ENCODE results near the gene ADGRG1.

Gene ADGRG1

DNA sequence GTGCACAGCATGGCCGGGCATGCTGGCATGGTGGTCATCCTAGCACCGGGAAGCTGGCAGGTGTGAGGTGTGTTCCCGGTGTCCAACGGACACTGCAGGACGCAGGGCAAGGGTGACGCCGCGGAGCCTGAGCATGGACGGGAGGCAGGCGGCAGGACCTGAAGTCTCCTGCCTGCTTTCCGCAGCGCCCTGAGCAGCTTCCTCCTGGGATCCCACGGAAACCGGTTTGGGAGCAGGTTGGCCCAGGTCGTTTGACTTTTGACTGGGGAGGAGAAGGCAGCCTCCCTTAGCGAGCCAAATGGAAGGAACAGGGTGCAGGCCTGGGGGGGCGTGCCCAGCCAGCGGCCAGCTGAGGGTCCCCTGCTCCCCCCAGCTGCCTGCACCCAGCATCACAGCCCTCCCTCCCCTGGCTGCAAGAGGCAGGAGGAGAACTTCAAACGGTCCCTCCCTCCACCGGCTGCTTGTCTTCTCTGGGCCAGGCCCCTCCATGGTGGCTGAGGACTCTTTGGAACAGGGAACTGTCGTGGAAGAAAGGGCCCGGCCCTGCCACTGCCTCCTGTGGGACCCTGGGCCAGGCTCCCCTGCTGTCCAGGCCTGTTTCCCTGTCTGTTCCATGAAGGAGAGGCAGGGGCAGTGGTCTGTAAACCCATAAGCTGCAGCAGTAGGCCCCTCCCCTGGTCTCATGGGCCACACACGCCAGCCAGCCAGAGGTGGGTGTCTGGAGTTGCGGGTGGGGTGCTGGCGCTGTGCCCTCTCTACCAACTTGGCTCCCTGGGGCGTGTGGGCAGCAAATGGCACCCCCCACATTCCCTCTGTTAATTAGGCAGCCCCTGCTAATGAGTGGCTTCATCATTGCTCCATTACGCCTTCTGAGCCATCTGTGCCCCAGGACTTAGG, 7.8 kb upstream of the ADGRG1 start:
- no peak for DNase-seq (ENCODE audit: low spot score)

DNA sequence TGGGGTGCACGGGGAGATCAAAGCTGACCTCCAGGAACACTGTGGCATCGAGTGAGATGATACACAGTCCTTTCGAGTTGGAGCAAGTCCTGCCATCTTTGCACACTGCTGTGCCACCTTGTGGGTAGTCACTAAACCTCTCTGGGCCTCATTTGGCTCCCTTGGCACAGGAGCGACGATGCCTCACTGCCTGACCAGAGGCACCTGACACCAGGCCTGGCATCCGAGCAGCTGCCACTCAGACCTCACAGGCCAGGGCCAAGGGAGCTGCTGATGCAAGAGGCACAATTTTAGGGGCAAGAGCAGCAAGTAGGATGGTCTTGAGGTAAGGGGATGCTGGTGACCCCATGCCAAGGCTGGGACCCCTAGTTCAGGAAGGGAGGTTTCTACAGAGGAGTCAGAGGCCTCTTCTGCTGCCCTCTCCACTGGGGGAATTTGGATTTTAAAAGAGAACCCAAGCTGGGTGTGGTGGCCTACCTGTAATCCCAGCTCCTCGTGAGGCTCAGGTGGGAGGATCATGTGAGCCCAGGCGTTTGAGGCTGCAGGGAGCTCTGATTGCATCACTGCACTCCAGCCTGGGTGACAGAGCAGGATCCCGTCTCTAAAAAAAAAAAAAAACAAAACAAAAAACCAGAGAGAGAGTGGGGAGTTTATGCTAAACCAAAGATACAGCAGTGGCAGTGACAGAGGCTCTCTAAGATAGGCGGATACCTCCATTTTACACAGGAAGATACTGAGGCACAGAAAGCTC, 6.7 kb upstream of the ADGRG1 start:
- no peak for DNase-seq (ENCODE audit: low spot score)

DNA sequence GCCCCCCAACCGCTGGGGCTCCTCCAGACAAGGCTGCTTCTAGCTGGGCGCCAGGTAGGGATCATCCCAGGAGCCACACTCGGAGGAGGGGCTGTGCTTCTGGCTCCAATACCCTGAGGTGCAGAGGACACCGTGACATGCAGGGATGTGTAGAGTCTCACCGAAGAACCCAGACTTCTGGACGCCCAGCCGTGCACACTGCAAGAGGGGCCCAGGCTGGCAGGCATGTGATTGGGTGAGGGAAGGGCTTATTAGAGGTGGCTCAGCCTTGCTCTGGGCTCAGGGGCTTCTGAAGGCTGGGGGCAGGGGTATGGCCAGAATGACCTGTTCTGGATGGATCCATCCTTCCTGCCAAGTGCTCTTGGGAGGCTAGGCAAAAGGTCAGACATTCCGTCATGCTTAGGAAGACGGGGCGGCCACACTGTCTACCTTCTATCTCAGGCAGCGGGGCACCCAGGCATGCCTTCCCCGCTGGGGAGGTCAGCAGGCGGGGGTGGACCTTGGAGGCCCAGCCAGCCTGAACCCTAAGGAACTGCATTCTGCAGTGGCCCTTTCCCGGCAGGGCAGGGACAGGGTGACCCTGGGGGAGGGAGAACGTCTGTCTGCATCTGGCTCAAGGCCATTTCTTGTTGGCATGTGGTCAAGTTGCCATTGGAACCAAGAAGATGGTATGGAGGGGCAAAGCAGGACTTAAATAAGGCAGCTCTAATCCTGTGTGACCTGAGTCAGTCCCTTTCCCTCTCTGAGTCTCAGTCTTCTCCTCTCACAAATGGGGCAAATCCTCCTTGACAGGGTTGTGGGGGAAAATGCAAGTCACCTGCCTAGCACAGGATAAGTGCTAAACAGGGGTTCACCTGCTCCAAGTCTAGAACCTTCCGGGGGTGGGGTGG, 5.8 kb upstream of the ADGRG1 start:
- no peak for DNase-seq (ENCODE audit: low spot score)

DNA sequence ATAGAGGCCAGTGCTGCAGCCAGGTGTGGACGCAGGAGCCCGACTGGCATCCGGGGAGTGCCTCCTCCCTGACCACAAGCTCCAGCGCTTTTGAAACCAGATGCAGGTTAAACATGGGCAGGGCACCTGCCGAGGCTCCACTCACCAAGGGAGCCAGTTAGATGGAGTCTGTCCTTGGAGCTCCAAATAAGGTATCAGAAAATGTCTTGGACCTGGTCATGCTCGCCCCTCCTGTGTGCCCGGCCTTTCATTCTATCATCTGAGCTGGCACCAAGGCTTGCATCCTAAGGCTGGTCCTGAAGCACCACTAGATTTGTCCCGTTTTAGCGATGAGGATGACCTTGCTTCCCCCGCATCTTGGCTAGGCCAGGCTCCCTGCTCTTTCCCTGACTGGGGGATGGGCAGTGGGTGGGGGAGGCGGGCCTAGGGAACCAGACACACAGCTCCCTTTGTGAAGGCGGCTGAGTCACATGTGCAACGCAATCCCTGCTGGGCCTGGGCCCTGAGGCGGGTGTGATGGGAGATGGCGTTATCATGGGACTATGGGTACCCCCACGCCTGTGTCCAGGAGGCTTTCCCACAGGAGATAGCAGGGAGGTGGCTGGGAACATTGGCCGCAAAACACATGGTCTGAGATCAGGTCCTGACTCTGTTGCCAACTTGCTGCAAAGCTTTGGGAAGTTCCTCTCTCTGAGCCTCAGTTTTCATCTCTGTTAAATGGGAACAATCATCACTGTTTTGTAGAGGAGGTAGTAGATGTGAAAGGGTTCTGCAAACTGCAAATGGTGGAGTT, 5.0 kb upstream of the ADGRG1 start:
- DNase-seq (ENCODE audit: low spot score), result peak; percentile 91

DNA sequence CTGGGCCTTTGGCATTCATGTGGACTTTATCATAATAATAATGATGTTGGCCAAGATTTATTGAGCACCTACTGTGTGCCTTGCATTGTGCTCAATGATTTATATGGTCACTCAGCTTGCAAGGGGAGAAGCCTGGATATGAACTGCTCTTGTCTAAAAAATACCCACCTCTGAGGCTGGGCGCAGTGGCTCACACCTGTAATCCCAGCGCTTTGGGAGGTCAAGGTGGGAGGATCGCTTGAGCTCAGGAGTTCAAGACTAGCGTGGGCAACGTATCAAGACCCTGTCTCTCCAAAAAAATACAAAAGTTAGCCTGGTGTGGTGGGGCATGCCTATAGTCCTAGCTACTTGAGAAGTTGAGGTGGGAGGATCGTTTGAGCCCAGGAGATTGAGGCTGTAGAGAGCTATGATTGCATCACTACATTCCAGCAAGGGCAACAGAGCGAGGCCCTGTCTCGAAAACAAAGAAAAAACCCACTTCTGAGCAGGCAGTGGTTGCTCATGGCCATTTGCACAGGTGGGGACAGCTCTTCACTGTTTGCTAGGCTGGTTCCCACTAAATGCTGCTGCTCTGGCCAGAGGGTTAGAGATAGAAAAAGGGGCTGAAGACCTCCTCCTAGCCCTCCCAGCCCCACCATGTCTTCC, 4.3 kb upstream of the ADGRG1 start:
- DNase-seq (ENCODE audit: low spot score), result no peak

DNA sequence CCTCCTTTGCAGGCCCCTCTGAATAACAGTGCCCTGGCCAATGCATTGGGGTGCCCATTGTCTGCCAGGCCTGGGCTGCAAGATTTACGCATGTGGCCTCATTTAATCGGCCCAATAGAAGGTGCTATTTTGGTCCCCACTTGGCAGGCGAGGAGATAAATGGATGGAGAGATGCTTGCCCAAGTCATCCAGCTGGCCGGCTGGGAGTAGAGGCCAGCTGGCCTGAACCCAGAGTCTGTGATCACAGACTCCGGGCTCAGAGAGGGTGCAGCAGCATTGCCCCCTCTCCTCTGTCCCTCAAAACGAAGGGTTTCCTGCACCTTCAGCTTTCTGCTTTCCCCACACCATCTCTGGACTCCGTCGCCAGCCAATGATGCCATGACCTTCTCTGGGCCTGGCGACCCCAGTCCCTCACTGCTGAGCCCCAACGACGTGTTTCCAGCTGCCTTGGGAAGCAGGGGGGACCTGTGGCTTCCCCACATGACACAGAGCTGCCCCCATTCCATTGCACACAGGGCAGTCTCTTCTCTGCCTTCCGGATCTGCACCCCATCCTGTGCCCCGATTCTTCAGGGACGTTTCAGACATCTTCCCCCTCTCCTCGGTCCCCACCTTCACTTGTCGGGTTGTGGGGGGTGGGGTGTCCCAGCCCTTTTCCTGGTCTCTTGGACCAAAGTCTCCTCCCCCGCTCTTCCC, 3.5 kb upstream of the ADGRG1 start:
- peak; percentile 94 for DNase-seq (ENCODE audit: low spot score)

DNA sequence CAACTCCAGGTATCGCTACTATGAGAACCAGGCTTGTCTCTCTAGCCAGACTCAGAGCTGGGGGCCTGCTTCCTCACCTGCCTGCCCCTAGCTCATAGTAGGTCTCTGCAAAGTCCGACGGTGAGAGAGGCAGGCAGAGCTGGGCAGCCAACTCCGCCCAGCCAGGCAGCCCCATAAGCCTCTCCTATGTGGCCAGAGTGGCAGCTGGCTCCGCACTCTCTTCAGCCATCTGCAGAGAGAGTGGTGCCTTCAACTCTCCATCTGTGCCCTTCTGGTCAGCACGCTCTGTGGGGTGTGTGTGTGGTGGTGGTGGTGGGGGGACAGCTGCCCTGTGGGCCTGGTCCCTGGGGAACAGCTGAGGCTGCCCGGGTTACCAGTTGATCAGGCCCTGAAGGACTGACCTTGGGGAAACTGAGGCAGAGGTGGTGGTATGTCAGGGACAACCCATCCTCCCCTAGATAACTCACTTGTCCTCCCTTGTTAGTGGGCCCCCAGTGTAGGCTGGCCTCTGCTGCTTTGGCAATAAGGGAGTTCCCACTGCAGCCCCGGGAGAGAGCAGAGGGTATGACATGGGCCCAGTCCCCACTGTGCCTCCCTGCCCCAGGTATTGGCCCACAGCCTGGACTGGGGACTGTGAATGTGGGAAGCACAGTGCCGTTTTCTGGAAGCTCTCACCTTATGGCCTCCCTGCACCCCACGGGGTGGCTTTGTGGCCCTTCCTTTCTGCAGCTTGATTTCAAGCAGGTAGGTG, 1.8 kb upstream of the ADGRG1 start:
- no peak for DNase-seq (ENCODE audit: low spot score)

DNA sequence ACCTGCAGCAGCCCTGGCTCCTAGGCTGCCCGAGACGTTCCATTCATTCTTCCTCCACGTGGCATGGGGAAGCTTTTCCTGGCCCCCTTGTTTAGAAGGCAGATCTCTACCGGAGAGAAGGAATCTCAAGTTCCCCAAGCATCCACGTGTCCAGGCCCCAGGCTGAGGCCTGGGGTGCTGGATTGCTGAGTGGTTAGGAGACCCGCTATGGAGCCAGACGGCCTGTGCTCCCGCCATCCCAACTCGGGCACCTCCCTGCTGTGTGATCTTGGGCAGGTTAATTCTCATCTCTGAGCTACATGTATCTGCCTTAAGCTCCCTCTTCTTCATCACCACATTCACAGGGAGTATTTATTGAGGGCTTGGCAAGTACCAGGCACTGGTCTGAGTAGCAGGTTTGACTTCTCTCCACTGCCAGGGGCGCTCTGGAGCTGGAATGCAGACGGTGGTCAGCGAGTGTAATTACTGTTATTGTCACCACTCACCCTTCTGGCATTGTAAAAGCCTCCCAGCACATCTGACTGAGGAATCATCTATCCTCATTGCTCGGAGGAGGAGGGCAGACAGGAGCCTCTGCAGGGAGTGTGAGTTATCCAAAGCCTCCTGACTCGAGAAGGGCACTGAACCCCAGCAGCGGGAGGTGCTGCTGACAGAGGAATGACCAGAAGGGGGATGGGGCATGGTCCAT, 1.1 kb upstream of the ADGRG1 start:
- DNase-seq (ENCODE audit: low spot score), result no peak

DNA sequence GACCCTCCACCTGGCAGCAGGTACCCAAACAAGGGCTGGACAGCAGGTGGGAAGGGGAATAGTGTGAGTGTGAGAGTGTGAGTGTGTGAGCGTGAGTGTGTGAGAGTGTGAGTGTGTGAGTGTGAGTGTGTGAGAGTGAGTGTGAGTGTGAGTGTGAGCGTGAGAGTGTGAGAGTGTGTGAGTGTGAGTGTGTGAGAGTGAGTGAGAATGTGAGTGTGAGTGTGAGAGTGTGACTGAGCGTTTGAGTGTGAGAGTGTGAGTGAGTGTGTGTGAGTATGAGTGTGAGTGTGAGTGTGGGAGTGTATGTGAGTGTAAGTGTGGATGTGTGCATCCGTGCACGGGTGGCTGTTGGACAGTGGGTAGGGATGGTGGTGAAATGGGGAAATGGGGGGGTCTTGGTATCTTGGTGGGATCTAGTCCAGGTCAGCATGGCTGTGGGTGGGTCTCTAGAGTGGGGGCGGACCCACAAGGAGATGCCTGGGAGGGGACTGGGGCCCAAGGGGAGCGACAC, 408 bp downstream of the ADGRG1 start:
- no peak for DNase-seq (ENCODE audit: low spot score)

DNA sequence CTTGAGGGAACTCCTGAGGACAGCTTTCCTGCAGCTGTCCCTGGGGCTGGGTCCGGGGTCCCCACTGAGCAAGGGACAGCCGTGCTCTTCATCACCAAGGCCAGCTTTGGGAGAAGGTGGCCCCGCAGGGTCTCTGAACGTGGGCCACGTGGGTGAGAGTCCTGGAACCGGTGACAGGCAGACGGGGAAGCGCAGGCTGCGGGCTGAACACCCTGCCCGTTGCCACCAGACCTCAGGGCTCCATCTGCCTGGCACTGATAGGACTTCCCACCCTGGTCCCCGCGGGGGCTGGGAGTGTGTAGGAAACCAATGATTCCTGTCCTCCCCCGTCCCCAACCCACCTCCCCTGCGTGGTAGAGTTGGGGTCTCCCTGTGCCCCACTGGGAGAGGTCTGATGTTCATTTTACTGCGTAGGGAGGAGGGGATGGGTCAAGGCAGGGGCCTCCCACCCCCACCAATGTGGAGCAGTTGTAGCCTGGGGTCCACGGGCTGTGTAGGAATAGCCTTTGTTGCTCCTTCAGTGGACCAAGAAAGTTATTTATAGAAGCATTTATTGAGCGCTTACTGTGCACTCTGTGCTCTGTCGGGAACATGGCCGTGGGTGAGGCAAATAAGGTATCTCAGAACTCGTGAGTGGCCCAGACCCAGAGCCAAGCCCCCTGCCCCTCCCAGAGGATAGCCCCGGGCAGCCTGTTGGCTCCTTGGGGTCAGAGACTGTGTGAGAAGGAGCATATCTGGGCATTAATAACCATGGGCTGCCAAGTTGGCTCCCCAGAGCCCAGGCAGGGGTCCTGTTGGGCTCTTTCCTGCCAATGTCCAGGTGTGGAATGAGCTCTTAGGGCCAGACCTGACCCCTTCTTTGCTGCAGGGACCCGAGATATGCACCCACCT, 1.3 kb downstream of the ADGRG1 start:
- DNase-seq (ENCODE audit: low spot score), result no peak

DNA sequence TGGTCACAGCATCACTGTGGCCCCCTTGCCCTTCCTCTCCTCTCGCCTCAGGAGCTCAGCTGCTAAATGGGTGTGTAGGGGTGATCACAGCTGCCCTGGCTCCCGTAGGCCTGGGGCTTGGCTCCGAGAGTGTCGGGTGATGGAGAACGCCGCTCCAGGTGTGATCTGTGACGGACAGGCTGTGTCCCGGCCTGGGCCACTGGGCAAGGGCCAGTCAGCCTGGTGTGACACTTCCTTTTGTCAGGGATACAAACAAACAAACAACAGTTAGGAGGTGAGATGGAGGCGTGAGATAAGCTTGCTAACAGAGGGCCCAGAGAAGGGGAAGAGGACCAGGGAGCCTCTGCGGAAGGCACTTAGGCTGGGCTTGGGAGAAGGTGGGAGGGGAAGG, 2.0 kb downstream of the ADGRG1 start:
- DNase-seq (ENCODE audit: low spot score), result no peak

DNA sequence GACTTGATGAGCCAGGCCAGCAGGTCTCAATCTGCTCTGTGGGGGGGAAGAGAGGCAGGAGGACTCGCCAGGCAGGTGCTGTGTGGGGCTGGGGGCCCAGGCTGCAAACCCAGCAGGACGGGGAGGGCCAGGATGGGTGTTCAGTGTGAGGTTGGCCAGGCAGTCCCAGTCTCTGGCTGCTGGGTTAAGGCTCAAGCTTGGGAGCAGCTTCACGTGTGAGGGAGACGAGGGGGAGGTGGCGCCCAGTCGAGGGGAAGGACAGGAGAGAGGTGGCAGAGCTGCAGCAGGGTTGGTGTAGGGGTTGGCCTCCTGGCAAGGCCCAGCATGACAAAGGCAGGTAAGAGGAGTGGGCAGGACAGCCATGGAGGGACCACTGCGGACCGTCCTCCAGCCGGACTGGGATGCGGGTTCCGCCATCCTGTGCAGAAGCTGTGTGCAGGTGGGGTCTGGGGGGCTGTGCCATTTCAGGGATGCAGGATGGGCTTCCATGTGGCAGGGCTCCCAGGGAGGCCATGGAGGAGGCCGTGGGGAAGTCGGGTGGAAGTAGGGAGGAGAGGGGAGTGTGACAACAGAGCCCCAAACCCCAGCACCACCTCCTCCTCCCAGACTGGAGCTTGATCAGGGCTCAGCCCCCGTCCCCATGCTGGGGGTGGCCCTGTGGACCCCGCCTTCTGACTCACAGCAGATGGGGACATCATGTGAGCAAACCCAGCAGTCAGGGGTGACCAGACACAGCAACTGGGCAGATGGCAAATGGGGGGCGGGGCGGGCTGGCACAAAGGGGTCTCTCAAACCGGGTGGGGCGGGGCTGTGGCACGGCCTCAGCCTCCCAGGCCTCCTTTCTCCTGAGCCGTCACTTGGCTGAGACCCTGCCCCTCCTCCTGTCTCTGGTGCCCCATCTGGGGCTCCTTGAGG, 2.8 kb downstream of the ADGRG1 start:
- DNase-seq (ENCODE audit: low spot score), result peak; percentile 60

DNA sequence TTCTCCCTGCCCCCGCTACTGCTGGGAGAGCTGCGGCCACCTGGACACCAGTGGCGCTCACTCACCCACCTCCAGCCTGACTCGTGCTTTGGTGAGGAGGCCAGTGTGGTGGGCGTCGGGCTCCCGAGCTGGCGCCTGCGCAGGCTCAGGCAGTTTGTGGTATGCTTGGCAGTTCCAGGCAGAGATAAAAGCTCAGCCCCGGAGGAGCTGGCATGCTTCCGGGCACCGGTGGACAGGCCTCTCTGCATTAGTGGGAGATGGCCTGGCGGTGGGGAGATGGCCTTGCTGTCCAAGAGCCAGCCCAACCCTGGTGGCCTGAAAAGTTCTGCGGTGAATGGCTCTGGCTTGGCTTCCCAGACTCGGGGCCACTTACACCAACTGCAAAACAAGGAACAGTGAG, 4.1 kb downstream of the ADGRG1 start:
- no peak for DNase-seq (ENCODE audit: low spot score)

DNA sequence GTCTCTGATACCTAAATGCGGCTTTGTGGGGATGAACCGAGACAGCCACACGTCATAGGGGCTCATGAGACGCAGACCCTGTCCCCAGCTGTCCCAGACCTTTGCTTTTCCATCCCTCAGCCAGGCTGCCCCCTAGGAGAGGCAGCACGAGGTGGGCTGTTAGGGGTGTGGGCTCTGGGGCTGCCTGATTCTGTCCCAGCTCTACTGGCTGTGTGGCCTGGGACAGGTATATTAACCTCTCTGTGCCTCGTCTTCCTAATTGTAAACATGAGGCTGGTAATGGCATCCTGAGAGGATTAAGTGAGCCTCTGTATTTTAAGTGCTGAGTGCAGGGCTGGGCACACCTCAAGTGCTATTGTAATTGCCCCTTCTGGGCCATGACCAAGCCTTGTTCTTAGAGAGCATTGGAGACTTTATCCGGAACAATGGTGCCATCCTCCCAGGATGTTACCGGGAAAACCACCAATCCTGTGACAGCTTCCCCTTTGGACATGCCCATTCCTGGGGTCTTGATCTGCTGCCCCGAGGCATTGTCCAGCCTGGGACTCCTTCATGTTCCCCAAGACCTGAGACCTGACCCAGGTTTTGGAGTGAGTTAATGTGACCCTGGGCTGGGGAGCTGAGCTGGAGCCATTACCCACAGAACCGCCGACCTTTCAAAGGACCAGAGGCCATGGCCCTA, 5.1 kb downstream of the ADGRG1 start:
- DNase-seq (ENCODE audit: low spot score), result no peak

DNA sequence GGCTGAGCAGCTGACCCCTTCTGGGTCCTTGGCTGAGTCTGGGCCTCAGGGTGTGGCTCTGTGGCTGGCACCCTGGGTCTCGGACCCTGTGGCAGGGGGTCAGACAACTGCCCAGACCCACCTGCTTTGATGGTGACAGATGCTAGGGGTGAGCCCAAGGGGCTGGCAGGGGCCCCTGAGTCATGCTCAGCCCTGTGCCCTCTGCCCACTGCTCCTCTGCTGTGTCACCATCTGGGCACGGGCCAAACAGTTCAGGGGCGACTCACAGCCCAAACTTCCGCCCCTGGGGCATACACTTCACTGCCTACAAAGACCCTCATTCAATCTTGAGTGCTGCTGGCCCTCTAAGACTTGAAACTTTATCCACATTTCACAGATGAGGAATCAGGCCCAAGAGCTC, 5.7 kb downstream of the ADGRG1 start:
- no peak for DNase-seq (ENCODE audit: low spot score)
